GM06990 (cell line): ENCODE measurements around the gene FLCN.

ENCODE experiments used
- DNase-seq: peaks from one replicate; pipeline ENCODE4 v3.0.0-alpha.2; 2011; ENCODE audit not compliant: insufficient read length; ENCODE audit errors: extremely low read depth
- H3K27me3 ChIP-seq: replicated peaks from 2 replicates; pipeline ENCODE4 v1.6.0; 2011; ENCODE audit warnings: low read length; ENCODE audit not compliant: control insufficient read depth, insufficient read depth
- H3K36me3 ChIP-seq: 2 replicates; pipeline ENCODE4 v1.5.1; 2011; ENCODE audit warnings: low read length; ENCODE audit not compliant: control insufficient read depth, insufficient read depth
- H3K4me3 ChIP-seq: replicated peaks from 2 replicates; pipeline ENCODE4 v1.5.1; 2011; ENCODE audit warnings: low read depth, mild to moderate bottlenecking, control low read depth, low read length
- TF ChIP-seq, protein P1 (sequence below): IDR thresholded peaks from 2 replicates; pipeline ENCODE4 v1.5.1; 2011; ENCODE audit warnings: low read length, control low read depth, mild to moderate bottlenecking, inconsistent platforms; ENCODE audit not compliant: insufficient read depth, poor library complexity, severe bottlenecking

Gene FLCN

DNA sequence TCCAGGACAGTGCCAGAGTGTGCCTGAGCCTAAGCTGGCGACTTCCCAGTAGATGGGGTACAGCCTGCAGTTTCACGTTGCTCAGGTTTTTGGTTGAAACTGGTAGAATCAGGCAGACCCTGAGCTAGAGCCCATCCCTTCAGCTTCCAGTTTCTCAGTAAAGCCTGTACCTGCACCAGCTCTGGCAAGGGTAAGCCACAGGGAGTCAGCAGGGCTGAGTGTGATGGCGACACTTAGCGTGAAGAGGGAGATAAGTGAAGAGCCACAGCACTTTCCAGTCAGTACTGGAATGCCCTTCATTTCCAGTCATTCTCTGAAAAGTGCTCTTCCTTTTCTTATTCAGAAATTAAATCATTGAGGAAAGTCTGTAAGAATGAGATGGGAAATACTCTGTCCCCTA lies 53.2 kb downstream of the FLCN start:
- TF ChIP-seq, protein P1, sequence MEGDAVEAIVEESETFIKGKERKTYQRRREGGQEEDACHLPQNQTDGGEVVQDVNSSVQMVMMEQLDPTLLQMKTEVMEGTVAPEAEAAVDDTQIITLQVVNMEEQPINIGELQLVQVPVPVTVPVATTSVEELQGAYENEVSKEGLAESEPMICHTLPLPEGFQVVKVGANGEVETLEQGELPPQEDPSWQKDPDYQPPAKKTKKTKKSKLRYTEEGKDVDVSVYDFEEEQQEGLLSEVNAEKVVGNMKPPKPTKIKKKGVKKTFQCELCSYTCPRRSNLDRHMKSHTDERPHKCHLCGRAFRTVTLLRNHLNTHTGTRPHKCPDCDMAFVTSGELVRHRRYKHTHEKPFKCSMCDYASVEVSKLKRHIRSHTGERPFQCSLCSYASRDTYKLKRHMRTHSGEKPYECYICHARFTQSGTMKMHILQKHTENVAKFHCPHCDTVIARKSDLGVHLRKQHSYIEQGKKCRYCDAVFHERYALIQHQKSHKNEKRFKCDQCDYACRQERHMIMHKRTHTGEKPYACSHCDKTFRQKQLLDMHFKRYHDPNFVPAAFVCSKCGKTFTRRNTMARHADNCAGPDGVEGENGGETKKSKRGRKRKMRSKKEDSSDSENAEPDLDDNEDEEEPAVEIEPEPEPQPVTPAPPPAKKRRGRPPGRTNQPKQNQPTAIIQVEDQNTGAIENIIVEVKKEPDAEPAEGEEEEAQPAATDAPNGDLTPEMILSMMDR = no peak
- Histone ChIP-seq H3K27me3 (no peaks in the 10 kb centered on the region), H3K36me3 (peaks cover 17% of the 10 kb centered on the region), H3K4me3 (no peak overlapping the region)
- DNase-seq = no peak

GRCh38 chr17:17182598-17183136 lies 54.3 kb downstream of the FLCN start:
- TF ChIP-seq, protein P1 = no peak
- no peak for DNase-seq
- H3K4me3 ChIP-seq = no peak overlapping the region
- H3K27me3 ChIP-seq = no peaks in the 10 kb centered on the region
- peaks cover 19% of the 10 kb centered on the region for H3K36me3 ChIP-seq

DNA sequence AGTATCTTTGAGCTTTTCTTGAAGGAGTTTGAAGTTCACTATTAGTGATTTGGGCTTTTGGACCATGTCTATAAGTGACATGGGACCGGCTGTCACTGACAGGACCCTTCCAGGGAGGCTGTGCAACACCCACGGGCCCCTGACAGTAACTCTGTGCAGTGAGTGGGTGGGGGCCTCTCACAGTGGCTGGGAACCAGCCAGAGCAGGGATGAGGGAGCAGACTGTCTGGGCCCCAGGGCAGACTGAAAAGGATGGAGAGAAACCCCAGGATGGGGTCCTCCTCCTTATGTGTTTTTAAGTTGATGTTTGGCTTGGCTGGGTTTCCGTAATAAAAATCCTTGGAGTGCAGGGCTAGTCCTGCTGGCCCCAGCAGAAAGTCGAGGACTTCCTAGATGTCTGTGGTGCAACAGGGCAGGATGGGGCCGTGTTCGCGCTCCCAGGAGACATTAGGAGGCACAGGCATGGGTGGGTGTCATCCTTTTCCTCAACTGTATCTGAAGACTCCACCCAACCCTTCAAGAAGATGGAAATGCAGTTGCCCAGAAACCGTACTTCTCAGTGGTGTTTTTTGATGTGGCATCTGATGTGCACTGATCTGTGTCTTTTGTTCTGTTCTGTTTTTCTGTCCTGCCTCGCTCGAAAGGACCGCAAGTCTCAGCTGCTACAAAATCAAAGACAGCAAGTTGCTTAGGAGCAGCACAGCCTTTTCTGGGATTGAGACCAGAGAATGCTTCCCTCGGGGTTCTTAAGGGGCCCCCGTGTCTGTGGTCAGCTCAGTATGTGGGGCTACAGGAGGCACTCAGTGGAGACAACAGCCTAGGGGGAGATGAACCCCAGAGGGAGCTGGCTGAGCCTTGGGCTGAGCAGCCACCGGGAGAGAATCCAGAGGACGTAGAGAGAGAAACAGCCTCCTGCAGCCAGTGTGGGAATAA lies 55.0 kb downstream of the FLCN start:
- TF ChIP-seq, protein P1 = no peak
- Histone ChIP-seq H3K36me3 (peaks cover 19% of the 10 kb centered on the region), H3K4me3 (no peak overlapping the region), H3K27me3 (no peaks in the 10 kb centered on the region)
- DNase-seq = no peak

DNA sequence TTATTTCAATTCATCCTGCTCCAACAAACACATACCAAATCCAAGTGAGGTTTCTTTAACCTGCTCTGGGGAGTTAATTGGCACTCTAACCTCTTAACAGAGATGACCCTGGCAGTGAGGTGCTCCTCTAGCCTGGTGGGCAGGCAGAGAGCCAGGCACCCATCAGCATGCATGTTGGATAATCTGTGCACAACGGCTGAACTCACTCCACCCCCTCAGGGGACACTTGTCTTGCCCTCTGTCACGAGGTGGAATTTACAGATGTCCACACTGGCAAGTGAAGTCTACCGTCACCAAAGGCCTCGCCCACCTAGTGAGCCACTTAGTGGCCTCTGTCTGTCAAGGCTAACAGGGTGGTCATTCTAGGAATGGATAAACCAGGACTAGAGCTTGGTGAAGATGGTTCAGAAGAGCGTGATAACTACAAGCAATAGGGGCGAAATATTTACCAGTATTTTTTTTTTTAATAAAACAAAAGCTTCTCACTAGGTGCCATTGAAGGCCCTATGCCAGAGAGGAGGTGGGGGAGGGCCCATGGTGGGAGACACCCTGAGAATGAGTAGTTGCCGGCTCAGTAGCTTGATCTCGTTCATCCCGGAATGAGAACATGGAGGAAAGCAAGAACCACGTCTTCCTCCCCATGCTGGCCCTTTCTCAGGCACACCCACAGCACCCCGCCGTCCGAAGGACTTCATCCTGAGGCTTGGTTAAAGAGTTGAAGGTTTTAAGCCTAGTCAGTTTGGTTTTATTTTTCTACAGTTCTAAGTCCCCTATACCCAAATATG lies 56.0 kb downstream of the FLCN start:
- Histone ChIP-seq H3K36me3 (peaks cover 26% of the 10 kb centered on the region), H3K27me3 (no peaks in the 10 kb centered on the region), H3K4me3 (no peak overlapping the region)
- TF ChIP-seq, protein P1 = no peak
- DNase-seq = no peak

- Histone ChIP-seq H3K36me3 (peaks cover 32% of the 10 kb centered on the region), H3K27me3 (no peaks in the 10 kb centered on the region), H3K4me3 (no peak overlapping the region)
- TF ChIP-seq, protein P1 = no peak
- DNase-seq = no peak
These were observed 56.8 kb downstream of the FLCN start for GRCh38 chr17:17180141-17180603.
